ENCODE measurements around the gene LIN54. TPM values are rescaled to one million over a fixed set of nuclear protein-coding genes. Genes with fewer than 3 reads are reported as not detected.

The LIN54 gene
- total and polyA plus RNA-seq, 9 of the 15 experiments (the other 6 are each of a cell fraction or from before 2014, with no cell fraction given): 2.2 to 22.5 (median 15.8) TPM

- no peak for TF ChIP-seq FOS (IDR thresholded peaks at IDR 0.05; ENCODE audit: extremely low read depth, insufficient read length)
These were observed 120.1 kb downstream of the LIN54 start (continued) for GRCh38 chr4:82890528-82890900.

GRCh38 chr4:82889287-82889686 lies 121.3 kb downstream of the LIN54 start:
- H3K4me3 ChIP-seq: peak overlapping the region; percentile 96
- peak overlapping the region; percentile 79 to 99; a peak in 3 of 4 replicates for H3K9ac ChIP-seq (ENCODE audit: insufficient read depth in 1 of 2, low read depth in 2 of 2, low read length in 2 of 2)
- peaks cover 82% of the 10 kb centered on the region for H3K79me2 ChIP-seq (ENCODE audit: control insufficient read depth, insufficient read depth, low read length)
- CTCF ChIA-PET (ENCODE audit: low intra/inter-chr PET ratio): no interaction called here
- H3K27ac ChIP-seq (ENCODE audit: extremely low read depth, low read depth, low read length): peak overlapping the region; percentile 97; the same call in 2 of the 3 replicates
- POLR2A ChIA-PET: interaction anchor here (0.7 to 3.9 kb wide), 10 partner anchors 11 to 608 kb away, joined by 3 to 39 read pairs (median 3); partner anchors contain the start of gene THAP9
- no peaks in the 10 kb centered on the region for H3K27me3 ChIP-seq (ENCODE audit: control insufficient read depth in 2 of 2, insufficient read depth in 2 of 2, low read length in 2 of 2)
- H2AFZ ChIP-seq (ENCODE audit: low read depth, low read length): no peak overlapping the region
- BruUV-seq (replicated peaks): no TSS peak
- no peaks in the 10 kb centered on the region for H3K9me1 ChIP-seq (ENCODE audit: control insufficient read depth, insufficient read depth, low read length)
- ATAC-seq: peak; percentile 1; the same call in 1 of the 3 replicates
- intact Hi-C loops (cut with micrococcal nuclease): no loop called here
- in situ Hi-C loops (cut with MboI): no loop called here
- peaks cover 6 to 25% of the 10 kb centered on the region in 2 experiments; a peak in 4 of 5 replicates for H3K4me1 ChIP-seq (replicated peaks in 1 of 2; ENCODE audit: control insufficient read depth in 2 of 2, insufficient read depth in 2 of 2, low read length in 2 of 2)
- 0 out of 2 replicates have a peak, but pooled peaks cover 10% of the 10 kb centered on the region for H4K20me1 ChIP-seq (replicated peaks; ENCODE audit: control insufficient read depth, insufficient read depth, low read length)
- peak overlapping the region; percentile 92 for H3K4me2 ChIP-seq (ENCODE audit: insufficient read depth, low read length)
- FAIRE-seq: no peak
- 5% methylated on average over 6 of the region's 6 CpGs for WGBS (ENCODE audit: insufficient coverage, low coverage, missing lambda C conversion rate)
- peaks cover 39% of the 10 kb centered on the region for H3K36me3 ChIP-seq (ENCODE audit: control insufficient read depth, insufficient read depth, low read length)
- DNase-seq (ENCODE audit: extremely low read depth in 1 of 4, low spot score in 3 of 4): peak in 1 of 4 experiments; percentile 49
- no peaks in the 10 kb centered on the region for H3K9me3 ChIP-seq (replicated peaks; ENCODE audit: control insufficient read depth, insufficient read depth, low read depth, low read length)
- TF ChIP-seq TFAP4 (CRISPR knock-in tag; IDR thresholded peaks at IDR 0.05; ENCODE audit: borderline replicate concordance) (no peak), E2F6 (IDR thresholded peaks at IDR 0.05; ENCODE audit: borderline replicate concordance in 1 of 2, extremely low read depth in 1 of 2, insufficient read depth in 1 of 2, insufficient read length in 1 of 2, low read depth in 1 of 2, low read length in 1 of 2, poor library complexity in 1 of 2, severe bottlenecking in 1 of 2) (peak in 1 of 2 experiments; percentile 26), NR2C1 (IDR thresholded peaks at IDR 0.05) (no peak), NR2C1 (tag; IDR thresholded peaks at IDR 0.05) (no peak), ZNF184 (CRISPR knock-in tag; IDR thresholded peaks at IDR 0.05) (no peak), KLF13 (tag; IDR thresholded peaks at IDR 0.05; ENCODE audit: borderline replicate concordance, low read depth) (no peak), CBX2 (IDR thresholded peaks at IDR 0.05; ENCODE audit: insufficient read depth, low read length, poor library complexity, severe bottlenecking) (no peak), MNT (conservative IDR thresholded peaks at IDR 0.05) (peak; percentile 33 to 62; a peak in 2 of 4 replicates), SMAD1 (IDR thresholded peaks at IDR 0.05; ENCODE audit: low read depth, low read length, partially characterized antibody) (no peak), FOS (IDR thresholded peaks at IDR 0.05; ENCODE audit: extremely low read depth, insufficient read length) (no peak), RBM25 (IDR thresholded peaks at IDR 0.05; ENCODE audit: low read depth, low read length, severe bottlenecking) (no peak), ZNF57 (CRISPR knock-in tag; IDR thresholded peaks at IDR 0.05) (no peak), ZFP91 (CRISPR knock-in tag; IDR thresholded peaks at IDR 0.05) (no peak), CC2D1A (IDR thresholded peaks at IDR 0.05) (no peak)
